Astrocyte (in vitro differentiated cells and primary cell): ENCODE measurements around the gene DNAJC30.

Experiments
- CTCF ChIP-seq: IDR thresholded peaks from 2 replicates; pipeline ENCODE4 v1.5.1; 2011; ENCODE audit warnings: low read depth, mild to moderate bottlenecking, inconsistent platforms, low read length, moderate library complexity; ENCODE audit not compliant: insufficient read depth
- EZH2 ChIP-seq: IDR thresholded peaks from 2 replicates; pipeline ENCODE4 v1.6.1; 2012; ENCODE audit warnings: mild to moderate bottlenecking, low read length, inconsistent platforms; ENCODE audit not compliant: insufficient read depth

- TF ChIP-seq CTCF (no peak), EZH2 (no peak)
Observed at GRCh38 chr7:73722785-73723184, 39.5 kb upstream of the DNAJC30 start.
